Adrenal gland (tissue), 12 donors: ENCODE results near the gene SPAG16. TPM values are rescaled to one million over a fixed set of nuclear protein-coding genes. Genes with fewer than 3 reads are reported as not detected.

Experiments used
- DNase-seq, 7 donors: peaks; one replicate each; pipeline ENCODE4 v3.0.0-alpha.2; 2019 to 2020
- H3K27ac ChIP-seq, 5 donors: fragments of 200-600 bp; sonication (generic) in 4 of 5; 1 replicate in 3 of 5; 2 replicates in 2 of 5; pipeline versions ENCODE4 v1.5.1 to v1.8.0; 2016 to 2020; ENCODE audit warnings: mild to moderate bottlenecking in 1 of 5
- H3K27me3 ChIP-seq: fragments of 200-600 bp; 2 replicates; pipeline ENCODE4 v1.8.0; 2021
- H3K36me3 ChIP-seq, 2 donors: fragments of 200-600 bp; replicated peaks in 1 of 2; 1 replicate in 1 of 2; 2 replicates in 1 of 2; pipeline versions ENCODE4 v1.5.1 to v1.8.0; 2018 to 2022
- H3K4me1 ChIP-seq, 2 donors: fragments of 200-600 bp; replicated peaks in 1 of 2; 1 replicate in 1 of 2; 2 replicates in 1 of 2; pipeline versions ENCODE4 v1.5.1 to v1.8.0; 2018 to 2021
- H3K4me3 ChIP-seq, 4 donors: fragments of 200-600 bp; sonication (generic) in 3 of 4; one replicate each; pipeline ENCODE4 v1.5.1; 2016 to 2018
- H3K9me3 ChIP-seq, 3 donors: fragments of 200-600 bp; sonication (generic) in 1 of 3; replicated peaks in 1 of 3; 1 replicate in 2 of 3; 2 replicates in 1 of 3; pipeline versions ENCODE4 v1.5.1 to v1.8.0; 2016 to 2021
- POLR2A ChIP-seq, 2 donors: fragments of 450-650 bp; IDR thresholded peaks; one replicate each; pipeline ENCODE4 v1.6.1; 2017; ENCODE audit warnings: antibody characterized with exemption in 2 of 2, mild to moderate bottlenecking in 2 of 2, moderate library complexity in 1 of 2
- WGBS, 4 donors: extraction: QIAGEN DNeasy Blood & Tissue Kit in 2 of 4; methylation state at CpG; one replicate each; pipeline versions ENCODE4 v1.1.5 to v1.1.7; 2013 to 2017; 5-methylcytosine and 5-hydroxymethylcytosine counted together
- intact Hi-C, 2 donors: fragments of 100-400 bp; cut with DNase I; formaldehyde crosslinking; loops; one replicate each; pipeline versions ENCODE4 v1.14.1 to v1.15.0; 2022 to 2023
- polyA plus RNA-seq, 3 donors: library from polyadenylated mRNA; stranded (reverse); fragments of 200-250 nt in 2 of 3; fragments of 350-450 nt in 1 of 3; fragmentation: Illumina TruSeq in 1 of 3; extraction: RNeasy Lipid Tissue Mini Kit (QIAGEN cat#74804) in 1 of 3; gene quantifications; one replicate each; pipeline ENCODE4 v1.2.3, GENCODE V29; 2013 to 2014
- total RNA-seq, 9 donors: library from RNA; depleted of rRNA in 4 of 9; stranded (reverse); fragments of >200 nt in 4 of 9; fragments of 120-200 nt in 1 of 9; fragmentation: NEBNext Ultra II Directional in 1 of 9; extraction: Animal tissue kit (Norgen Biotek cat#: 25700) in 1 of 9; gene quantifications; one replicate each; pipeline versions ENCODE4 v1.1.0 to v1.2.4, GENCODE V29; 2013 to 2023
- TF ChIP-seq, protein P1 (sequence below), 6 experiments: fragments of 450-650 bp in 4 of 6; fragments of 200-600 bp in 2 of 6; sonication (generic) in 1 of 6; IDR thresholded peaks; 1 replicate in 5 of 6; 2 replicates in 1 of 6; pipeline versions ENCODE4 v1.5.1 to v1.8.0; 2016 to 2021; ENCODE audit warnings: antibody characterized with exemption in 6 of 6, mild to moderate bottlenecking in 2 of 6, moderate library complexity in 1 of 6
- donor health status: healthy with polysubstance abuse.
- donor health status: Bipolar disorder and iron deficiency.
- donor health status: DM: yes; HTN: yes; CAD: no.
- donor health status: DM: no; HTN: no; CAD: no.
- donor health status: DM: no; HTN: no; CAD: no.
- donor health status: DM: yes; HTN: yes; CAD: no.

Gene SPAG16
- total and polyA plus RNA-seq, 12 donors = 12.4 to 45.3 (median 21.8) TPM

DNA sequence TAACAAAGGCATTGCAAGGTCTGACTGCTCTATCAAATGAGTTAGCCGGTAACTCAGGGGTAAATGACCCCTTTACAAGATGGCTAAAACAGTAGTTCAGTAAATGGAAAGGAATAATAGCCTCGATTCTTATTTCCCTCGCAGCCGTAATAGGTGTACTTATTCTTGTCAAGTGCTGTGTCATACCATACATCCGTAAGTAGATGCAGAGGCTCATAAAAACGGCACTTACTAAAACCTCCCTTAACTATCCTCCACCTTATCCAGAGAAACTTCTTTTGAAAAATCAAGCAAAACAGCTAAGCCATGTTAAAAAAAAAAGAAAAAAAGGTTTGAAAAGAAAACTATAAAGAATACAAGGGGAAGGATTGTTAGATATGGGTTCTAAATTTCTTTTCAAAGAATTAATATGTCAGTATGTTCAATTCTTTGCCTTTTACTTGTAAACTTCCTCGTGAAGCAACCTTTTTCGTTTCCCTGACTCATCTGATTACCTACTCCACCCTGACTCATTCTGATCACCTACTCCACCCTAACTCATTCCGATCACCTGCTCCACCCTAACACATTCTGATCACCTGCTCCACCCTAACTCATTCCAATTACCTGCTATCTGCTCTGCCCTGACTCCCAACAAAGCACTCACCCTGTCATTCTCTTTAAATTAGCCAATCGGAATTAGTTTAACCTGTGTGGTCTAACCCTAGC, 127.5 kb downstream of the SPAG16 start:
- H3K27me3 ChIP-seq = no peaks in the 10 kb centered on the region
- no peak overlapping the region for H3K4me3 ChIP-seq
- intact Hi-C loops = no loop called here
- WGBS, 4 donors = 84 to 90% (median 88%) methylated on average over 10 of the region's 10 CpGs
- TF ChIP-seq POLR2A (IDR thresholded peaks at IDR 0.05) = no peak
- no peak overlapping the region for H3K27ac ChIP-seq
- no peaks in the 10 kb centered on the region for H3K36me3 ChIP-seq
- no peaks in the 10 kb centered on the region for H3K4me1 ChIP-seq
- DNase-seq = no peak
- H3K9me3 ChIP-seq = no peaks in the 10 kb centered on the region

DNA sequence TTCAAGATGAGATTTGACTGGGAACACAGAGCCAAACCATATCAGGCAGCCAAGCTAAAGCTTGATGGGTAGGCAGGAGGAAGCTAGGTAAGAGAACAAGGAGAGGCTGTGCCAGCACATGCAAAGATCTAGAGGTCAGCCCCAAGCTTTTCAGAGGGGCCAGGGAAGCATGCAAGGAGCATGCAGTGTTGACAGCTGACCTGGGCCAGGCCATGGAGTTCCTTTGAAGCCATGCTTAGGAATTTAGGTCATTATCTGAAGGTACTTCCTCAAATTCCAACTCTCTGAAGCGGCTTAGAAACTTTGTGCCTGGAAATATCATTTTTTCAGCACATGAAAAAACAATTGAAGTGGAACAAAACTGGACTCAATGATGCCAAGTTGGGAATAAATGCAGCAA, 130.8 kb downstream of the SPAG16 start:
- H3K27me3 ChIP-seq = no peaks in the 10 kb centered on the region
- intact Hi-C loops = no loop called here
- no peak for DNase-seq
- H3K4me3 ChIP-seq = no peak overlapping the region
- no peaks in the 10 kb centered on the region for H3K9me3 ChIP-seq
- no peak overlapping the region for H3K27ac ChIP-seq
- no peaks in the 10 kb centered on the region for H3K36me3 ChIP-seq
- no peak for TF ChIP-seq POLR2A (IDR thresholded peaks at IDR 0.05)
- TF ChIP-seq, protein P1, sequence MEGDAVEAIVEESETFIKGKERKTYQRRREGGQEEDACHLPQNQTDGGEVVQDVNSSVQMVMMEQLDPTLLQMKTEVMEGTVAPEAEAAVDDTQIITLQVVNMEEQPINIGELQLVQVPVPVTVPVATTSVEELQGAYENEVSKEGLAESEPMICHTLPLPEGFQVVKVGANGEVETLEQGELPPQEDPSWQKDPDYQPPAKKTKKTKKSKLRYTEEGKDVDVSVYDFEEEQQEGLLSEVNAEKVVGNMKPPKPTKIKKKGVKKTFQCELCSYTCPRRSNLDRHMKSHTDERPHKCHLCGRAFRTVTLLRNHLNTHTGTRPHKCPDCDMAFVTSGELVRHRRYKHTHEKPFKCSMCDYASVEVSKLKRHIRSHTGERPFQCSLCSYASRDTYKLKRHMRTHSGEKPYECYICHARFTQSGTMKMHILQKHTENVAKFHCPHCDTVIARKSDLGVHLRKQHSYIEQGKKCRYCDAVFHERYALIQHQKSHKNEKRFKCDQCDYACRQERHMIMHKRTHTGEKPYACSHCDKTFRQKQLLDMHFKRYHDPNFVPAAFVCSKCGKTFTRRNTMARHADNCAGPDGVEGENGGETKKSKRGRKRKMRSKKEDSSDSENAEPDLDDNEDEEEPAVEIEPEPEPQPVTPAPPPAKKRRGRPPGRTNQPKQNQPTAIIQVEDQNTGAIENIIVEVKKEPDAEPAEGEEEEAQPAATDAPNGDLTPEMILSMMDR (IDR thresholded peaks at IDR 0.05) = no peak
- WGBS, 4 donors = 85 to 100% (median 94%) methylated on average over 1 of the region's 1 CpG
- H3K4me1 ChIP-seq = no peaks in the 10 kb centered on the region

DNA sequence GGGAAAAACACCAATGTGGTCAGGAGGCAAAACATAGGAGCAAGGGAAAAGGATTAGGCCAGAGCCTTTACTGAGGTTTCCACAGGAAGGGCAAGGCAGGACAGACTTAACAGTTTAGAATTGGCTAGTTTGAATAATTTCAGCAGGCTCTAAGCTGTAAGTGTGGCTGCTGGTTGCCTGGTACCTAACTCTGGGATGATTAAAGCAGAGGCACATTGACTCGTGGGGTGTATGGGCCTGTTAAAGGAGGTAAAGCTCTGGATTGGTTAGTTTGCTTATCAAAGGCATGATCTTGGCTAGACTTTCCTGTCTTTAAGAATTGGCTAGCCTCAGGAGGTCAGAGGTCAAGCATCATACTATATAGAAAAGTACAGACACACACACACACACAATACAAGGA, 132.6 kb downstream of the SPAG16 start:
- Histone ChIP-seq H3K4me1 (no peaks in the 10 kb centered on the region), H3K27ac (no peak overlapping the region), H3K4me3 (no peak overlapping the region), H3K9me3 (no peaks in the 10 kb centered on the region), H3K27me3 (no peaks in the 10 kb centered on the region), H3K36me3 (no peaks in the 10 kb centered on the region)
- TF ChIP-seq, protein P1 (IDR thresholded peaks at IDR 0.05) = no peak
- DNase-seq = no peak
- intact Hi-C loops = no loop called here
- WGBS, 4 donors = 46 to 63% (median 48%) methylated on average over 1 of the region's 1 CpG

DNA sequence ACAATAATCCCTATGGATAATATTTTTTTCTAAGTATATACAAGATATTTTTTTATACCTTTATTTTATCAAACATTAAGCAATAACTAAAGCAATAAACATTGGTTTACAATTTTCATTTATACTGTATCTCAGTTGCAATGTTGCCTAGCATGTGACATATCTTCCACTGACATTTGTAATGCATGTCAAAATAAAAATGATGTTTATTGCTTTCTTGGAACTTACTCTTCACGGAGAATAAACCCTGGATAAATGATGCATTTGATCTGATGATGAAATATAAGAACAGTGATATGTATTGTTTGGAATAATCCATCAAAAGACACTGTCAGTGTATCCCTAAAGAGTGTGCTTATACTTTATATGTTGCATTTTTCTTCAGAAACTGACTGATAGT, 135.7 kb downstream of the SPAG16 start:
- DNase-seq = no peak
- H3K9me3 ChIP-seq = no peaks in the 10 kb centered on the region
- H3K36me3 ChIP-seq = no peaks in the 10 kb centered on the region
- TF ChIP-seq POLR2A (IDR thresholded peaks at IDR 0.05) = no peak
- TF ChIP-seq, protein P1 (IDR thresholded peaks at IDR 0.05) = no peak
- H3K4me3 ChIP-seq = no peak overlapping the region
- intact Hi-C loops = no loop called here
- no peaks in the 10 kb centered on the region for H3K27me3 ChIP-seq
- no peaks in the 10 kb centered on the region for H3K4me1 ChIP-seq
- 56 to 73% (median 67%) methylated on average over 1 of the region's 1 CpG for WGBS, 4 donors
- no peak overlapping the region for H3K27ac ChIP-seq

DNA sequence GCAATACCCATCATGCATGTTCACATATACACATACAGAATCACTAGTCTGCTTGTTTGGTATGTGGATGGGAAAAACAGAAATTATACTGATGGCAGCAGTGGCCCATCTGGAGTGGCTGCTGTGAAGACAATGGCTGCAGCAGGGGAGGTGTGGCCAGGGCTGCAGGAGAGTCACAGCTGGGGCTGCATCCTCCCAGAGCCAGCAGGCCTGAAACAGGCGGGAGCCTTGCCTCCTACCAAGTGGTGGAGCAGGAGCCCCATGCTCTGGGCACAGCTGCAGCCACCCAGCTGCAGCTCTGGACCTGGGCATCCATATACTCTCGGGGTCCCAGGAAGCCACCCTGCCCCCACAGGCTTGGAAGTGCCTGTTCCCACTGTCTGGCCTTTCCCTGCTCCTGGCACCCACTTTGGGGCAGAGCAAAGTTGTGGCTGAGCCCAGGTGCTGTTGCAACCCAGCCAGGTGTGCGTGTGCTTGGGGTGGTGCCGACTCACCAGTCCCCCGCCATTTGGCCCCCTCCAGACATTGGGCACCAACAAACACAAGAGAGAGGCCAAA, 136.6 kb downstream of the SPAG16 start:
- TF ChIP-seq POLR2A (IDR thresholded peaks at IDR 0.05) = no peak
- TF ChIP-seq, protein P1 (IDR thresholded peaks at IDR 0.05) = no peak
- Histone ChIP-seq H3K4me1 (no peaks in the 10 kb centered on the region), H3K27ac (no peak overlapping the region), H3K36me3 (no peaks in the 10 kb centered on the region), H3K27me3 (no peaks in the 10 kb centered on the region), H3K9me3 (no peaks in the 10 kb centered on the region), H3K4me3 (no peak overlapping the region)
- 87 to 100% (median 88%) methylated on average over 2 to 5 of the region's 5 CpGs for WGBS, 4 donors
- no peak for DNase-seq
- intact Hi-C loops = no loop called here
